PC-3 (cell line): ENCODE measurements around the gene NAB1. TPM values are rescaled to one million over a fixed set of nuclear protein-coding genes. Genes with fewer than 3 reads are reported as not detected.

Experiments
- ATAC-seq: fragments of 200-7000 bp; cut with Tn5 transposase; 2 replicates; pipeline ENCODE4 v1.9.1; 2020; ENCODE audit warnings: mild to moderate bottlenecking, moderate library complexity
- BruUV-seq: library from RNA; stranded (reverse); fragments of 400-500 nt; replicated peaks from 2 replicates; lab custom pipeline; 2021; lab: Mats Ljungman, UMichigan
- CTCF ChIA-PET: fragments of 300-600 bp; sonication (Branson Sonifier 250); formaldehyde crosslinking; loops from one replicate; lab custom pipeline; 2022; ENCODE audit warnings: antibody characterized with exemption; lab: Charles Lee
- POLR2A ChIA-PET: fragments of 300-600 bp; sonication (Branson Sonifier 250); formaldehyde crosslinking; loops from one replicate; lab custom pipeline; 2022; ENCODE audit warnings: antibody characterized with exemption; ENCODE audit not compliant: unreplicated experiment; lab: Charles Lee
- DNase-seq: peaks from one replicate; pipeline ENCODE4 v3.0.0-alpha.2; 2015
- H2AFZ ChIP-seq: fragments of 300-600 bp; sonication (generic); 2 replicates; pipeline ENCODE4 v1.6.0; 2016; ENCODE audit warnings: antibody characterized with exemption, low read length
- H3F3A ChIP-seq: fragments of 300-600 bp; sonication (generic); one replicate; pipeline ENCODE4 v1.6.0; 2017; ENCODE audit warnings: antibody characterized with exemption, low read length, control low read depth, mild to moderate bottlenecking; ENCODE audit not compliant: unreplicated experiment
- H3K27ac ChIP-seq: fragments of 300-600 bp; sonication (generic); 2 replicates; pipeline ENCODE4 v1.5.1; 2016; ENCODE audit warnings: mild to moderate bottlenecking, low read length
- H3K27me3 ChIP-seq: fragments of 300-600 bp; sonication (generic); 2 replicates; pipeline ENCODE4 v1.6.1; 2016; ENCODE audit warnings: low read length, mixed read lengths
- H3K36me3 ChIP-seq: fragments of 300-600 bp; sonication (generic); 2 replicates; pipeline ENCODE4 v1.6.1; 2016; ENCODE audit warnings: low read depth, mixed run types, low read length, mixed read lengths
- H3K4me1 ChIP-seq: fragments of 300-600 bp; sonication (generic); 2 replicates; pipeline ENCODE4 v1.5.1; 2016; ENCODE audit warnings: low read length; ENCODE audit not compliant: insufficient read depth
- H3K4me2 ChIP-seq: fragments of 300-600 bp; sonication (generic); 2 replicates; pipeline ENCODE4 v1.6.0; 2016; ENCODE audit warnings: low read length
- H3K4me3 ChIP-seq: fragments of 300-600 bp; sonication (generic); 2 replicates; pipeline ENCODE4 v1.5.1; 2016; ENCODE audit warnings: mild to moderate bottlenecking, low read length, mixed read lengths
- H3K79me2 ChIP-seq: fragments of 300-600 bp; sonication (generic); 2 replicates; pipeline ENCODE4 v1.6.1; 2017; ENCODE audit warnings: low read length, mixed read lengths
- H3K9ac ChIP-seq: fragments of 300-600 bp; sonication (generic); 2 replicates; pipeline ENCODE4 v1.6.0; 2016; ENCODE audit warnings: mild to moderate bottlenecking, low read length
- H3K9me2 ChIP-seq: fragments of 300-600 bp; sonication (generic); replicated peaks from 2 replicates; pipeline ENCODE4 v1.6.1; 2016; ENCODE audit warnings: mixed run types, low read length, mixed read lengths
- H3K9me3 ChIP-seq: fragments of 300-600 bp; sonication (generic); 2 replicates; pipeline ENCODE4 v1.6.1; 2016; ENCODE audit warnings: low read length, mixed read lengths
- H4K20me1 ChIP-seq: fragments of 300-600 bp; sonication (generic); 2 replicates; pipeline ENCODE4 v1.6.1; 2016; ENCODE audit warnings: low read length, mixed read lengths
- EZH2 ChIP-seq: fragments of 300-600 bp; sonication (generic); IDR thresholded peaks from one replicate; pipeline ENCODE4 v1.6.1; 2017; ENCODE audit warnings: antibody characterized with exemption, mild to moderate bottlenecking, low read length; ENCODE audit not compliant: unreplicated experiment
- EZH2phosphoT487 ChIP-seq: fragments of 300-600 bp; sonication (generic); IDR thresholded peaks from 2 replicates; pipeline ENCODE4 v1.6.1; 2018; ENCODE audit warnings: mild to moderate bottlenecking, antibody characterized with exemption, low read length, borderline replicate concordance
- intact Hi-C: fragments of 100-400 bp; cut with micrococcal nuclease; formaldehyde crosslinking; loops from 2 replicates; pipeline ENCODE4 v1.9.0; 2023
- total RNA-seq: library from RNA; depleted of rRNA; stranded (reverse); fragments of >200 nt; gene quantifications from 2 replicates; pipeline ENCODE4 v1.2.3, GENCODE V29; 2014
- TF ChIP-seq, protein P1 (sequence below): fragments of 300-600 bp; sonication (generic); conservative IDR thresholded peaks from 2 replicates; pipeline ENCODE4 v1.5.1; 2017; ENCODE audit warnings: antibody characterized with exemption, low read depth, mild to moderate bottlenecking, low read length

The NAB1 gene
- total RNA-seq, 1 experiment from 2014 or later, result 23.1 TPM

DNA sequence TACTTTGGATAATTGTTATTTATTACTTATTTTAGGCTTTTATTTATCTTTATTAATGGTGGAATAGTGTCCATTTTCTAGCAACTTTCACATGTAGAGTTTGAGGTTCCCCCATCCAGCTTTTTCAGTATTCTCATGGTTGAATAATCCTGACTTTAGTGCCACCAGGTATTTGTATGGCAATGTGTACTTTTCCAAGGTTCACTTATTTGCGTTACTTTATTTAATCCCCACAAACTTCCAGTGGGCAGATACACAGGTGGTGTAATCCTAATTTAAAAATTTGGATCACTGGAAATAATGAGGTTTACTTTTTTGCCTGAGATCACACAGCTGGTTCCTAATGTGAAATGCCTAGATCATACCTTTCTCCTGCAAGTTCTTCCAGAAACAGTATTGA is 30.5 kb downstream of the NAB1 start:
- POLR2A ChIA-PET, result interaction anchor here (0.6 kb wide), 1 partner anchor 145 kb away, joined by 4 read pairs; the partner anchor contains the start of gene NEMP2
- Histone ChIP-seq H3K9me3 (no peaks in the 10 kb centered on the region), H3K4me1 (peaks cover 8% of the 10 kb centered on the region), H3K36me3 (peaks cover 3% of the 10 kb centered on the region), H3K4me2 (no peak overlapping the region), H3F3A (no peaks in the 10 kb centered on the region), H4K20me1 (no peaks in the 10 kb centered on the region), H3K27me3 (no peaks in the 10 kb centered on the region), H2AFZ (no peak overlapping the region), H3K79me2 (no peaks in the 10 kb centered on the region), H3K9ac (no peak overlapping the region), H3K4me3 (no peak overlapping the region), H3K27ac (no peak overlapping the region), H3K9me2 (no peaks in the 10 kb centered on the region)
- CTCF ChIA-PET, result no interaction called here
- BruUV-seq, result no TSS peak
- ATAC-seq, result no peak
- intact Hi-C loops, result no loop called here
- TF ChIP-seq, protein P1, sequence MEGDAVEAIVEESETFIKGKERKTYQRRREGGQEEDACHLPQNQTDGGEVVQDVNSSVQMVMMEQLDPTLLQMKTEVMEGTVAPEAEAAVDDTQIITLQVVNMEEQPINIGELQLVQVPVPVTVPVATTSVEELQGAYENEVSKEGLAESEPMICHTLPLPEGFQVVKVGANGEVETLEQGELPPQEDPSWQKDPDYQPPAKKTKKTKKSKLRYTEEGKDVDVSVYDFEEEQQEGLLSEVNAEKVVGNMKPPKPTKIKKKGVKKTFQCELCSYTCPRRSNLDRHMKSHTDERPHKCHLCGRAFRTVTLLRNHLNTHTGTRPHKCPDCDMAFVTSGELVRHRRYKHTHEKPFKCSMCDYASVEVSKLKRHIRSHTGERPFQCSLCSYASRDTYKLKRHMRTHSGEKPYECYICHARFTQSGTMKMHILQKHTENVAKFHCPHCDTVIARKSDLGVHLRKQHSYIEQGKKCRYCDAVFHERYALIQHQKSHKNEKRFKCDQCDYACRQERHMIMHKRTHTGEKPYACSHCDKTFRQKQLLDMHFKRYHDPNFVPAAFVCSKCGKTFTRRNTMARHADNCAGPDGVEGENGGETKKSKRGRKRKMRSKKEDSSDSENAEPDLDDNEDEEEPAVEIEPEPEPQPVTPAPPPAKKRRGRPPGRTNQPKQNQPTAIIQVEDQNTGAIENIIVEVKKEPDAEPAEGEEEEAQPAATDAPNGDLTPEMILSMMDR, result no peak
- TF ChIP-seq EZH2, result no peak
- TF ChIP-seq EZH2phosphoT487, result no peak
- no peak for DNase-seq

DNA sequence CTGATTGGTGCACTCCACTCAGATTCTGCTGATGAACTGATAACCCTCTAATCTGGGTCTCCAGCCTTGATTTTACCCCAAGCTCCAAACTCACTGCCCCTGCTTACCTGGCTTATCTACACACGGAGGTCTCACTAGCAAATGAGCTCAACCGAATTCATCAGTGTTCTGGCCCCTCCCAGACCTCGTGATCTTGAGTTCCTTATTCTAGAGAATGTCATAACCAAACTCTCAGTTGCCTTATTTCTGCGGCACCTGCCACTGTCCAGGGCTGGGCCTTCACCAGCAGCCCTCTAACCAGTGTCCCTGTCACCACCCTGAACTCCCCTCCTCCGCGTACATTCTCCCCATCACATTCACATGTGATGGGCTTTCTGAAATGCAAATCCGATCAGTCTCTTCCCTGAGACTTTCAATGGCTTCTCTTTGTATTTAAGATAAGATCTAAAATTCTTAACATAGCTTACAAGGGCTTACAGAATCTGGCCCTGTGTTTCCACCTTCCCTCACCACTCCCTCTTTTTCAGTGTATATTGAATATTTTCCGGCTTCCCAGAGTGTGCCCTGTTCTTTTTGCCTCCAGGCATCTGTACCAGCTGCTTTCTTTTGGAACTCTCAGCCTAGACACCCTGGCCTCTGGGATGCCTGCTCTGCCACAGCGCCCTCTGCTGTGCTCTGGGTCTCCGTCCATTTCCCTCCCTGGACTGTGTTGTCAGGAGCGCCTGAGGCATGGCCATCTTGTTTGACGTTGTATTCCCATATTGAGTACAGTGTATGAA is 31.1 kb downstream of the NAB1 start:
- H3K36me3 ChIP-seq, result no peaks in the 10 kb centered on the region; the same call in none of the 2 replicates
- H3F3A ChIP-seq, result no peaks in the 10 kb centered on the region
- ChIA-PET POLR2A (interaction anchor here (0.6 kb wide), 1 partner anchor 146 kb away, joined by 4 read pairs; the partner anchor contains the start of gene NEMP2), CTCF (no interaction called here)
- no peaks in the 10 kb centered on the region for H4K20me1 ChIP-seq
- H3K79me2 ChIP-seq, result no peaks in the 10 kb centered on the region
- DNase-seq (peak; percentile 41), ATAC-seq (peak; percentile 45; the same call in 1 of the 2 replicates)
- H2AFZ ChIP-seq, result no peak overlapping the region
- intact Hi-C loops, result no loop called here
- no peak overlapping the region for H3K9ac ChIP-seq
- no peak overlapping the region for H3K27ac ChIP-seq
- H3K4me2 ChIP-seq, result no peak overlapping the region
- H3K9me3 ChIP-seq, result no peaks in the 10 kb centered on the region
- H3K4me3 ChIP-seq, result no peak overlapping the region
- H3K27me3 ChIP-seq, result no peaks in the 10 kb centered on the region
- no peaks in the 10 kb centered on the region for H3K9me2 ChIP-seq
- H3K4me1 ChIP-seq, result peaks cover 8% of the 10 kb centered on the region
- TF ChIP-seq EZH2, result no peak
- TF ChIP-seq, protein P1, result peak; percentile 68
- BruUV-seq, result no TSS peak

DNA sequence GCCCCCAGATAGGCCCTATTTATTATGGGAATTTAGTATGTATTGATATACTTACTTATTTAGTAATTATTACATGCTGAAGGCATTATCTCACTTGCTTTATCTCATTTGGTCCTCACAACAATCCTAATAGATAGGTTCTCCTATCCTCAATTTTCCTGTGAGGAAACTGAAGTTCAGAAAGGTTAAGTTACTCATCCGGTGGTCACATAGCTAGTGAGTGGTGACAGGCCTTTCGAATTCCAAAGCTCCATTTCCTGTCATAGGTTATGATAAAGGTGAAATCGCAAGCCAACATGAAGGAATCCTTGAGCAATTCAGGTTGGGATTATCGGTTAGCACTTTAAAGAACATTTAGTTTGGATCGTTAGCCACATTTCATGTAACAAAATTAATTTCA is 33.3 kb downstream of the NAB1 start:
- no TSS peak for BruUV-seq
- CTCF ChIA-PET, result no interaction called here
- Histone ChIP-seq H3K4me2 (no peak overlapping the region), H3K9me2 (no peaks in the 10 kb centered on the region), H3K4me3 (no peak overlapping the region), H2AFZ (no peak overlapping the region), H3K9ac (no peak overlapping the region), H4K20me1 (no peaks in the 10 kb centered on the region), H3F3A (no peaks in the 10 kb centered on the region), H3K79me2 (no peaks in the 10 kb centered on the region), H3K27me3 (no peaks in the 10 kb centered on the region), H3K4me1 (peaks cover 8% of the 10 kb centered on the region), H3K27ac (no peak overlapping the region), H3K9me3 (no peaks in the 10 kb centered on the region), H3K36me3 (peaks cover 12% of the 10 kb centered on the region)
- DNase-seq (peak; percentile 60), ATAC-seq (no peak)
- intact Hi-C loops, result no loop called here
- POLR2A ChIA-PET, result interaction anchor here (1.0 kb wide), 1 partner anchor 82 kb away, joined by 4 read pairs; no protein-coding TSS in a partner anchor
- TF ChIP-seq EZH2phosphoT487 (no peak), EZH2 (no peak)
- TF ChIP-seq, protein P1, result no peak
